GM12878 (cell line): ENCODE data around the gene MYOM3. TPM values are rescaled to one million over a fixed set of nuclear protein-coding genes. Genes with fewer than 3 reads are reported as not detected.

Experiments
- ATAC-seq: fragments of 200-7000 bp; cut with Tn5 transposase; 3 replicates; pipeline ENCODE4 v1.9.1; 2020; ENCODE audit warnings: mild to moderate bottlenecking, moderate library complexity
- BruUV-seq: library from RNA; stranded (reverse); fragments of 400-500 nt; replicated peaks from 2 replicates; lab custom pipeline; 2021; lab: Mats Ljungman, UMichigan
- CTCF ChIA-PET: fragments of 300-600 bp; sonication (Branson Sonifier 250); formaldehyde crosslinking; extraction: SDS; loops from one replicate; lab custom pipeline; 2021; ENCODE audit warnings: inconsistent platforms; lab: Yijun Ruan, JAX
- POLR2A ChIA-PET: fragments of 350-600 bp; formaldehyde crosslinking; extraction: SDS; loops from one replicate; lab custom pipeline; 2021; ENCODE audit warnings: inconsistent platforms; lab: Charles Lee
- RAD21 ChIA-PET: fragments of 300-600 bp; sonication (Branson Sonifier 250); formaldehyde crosslinking; loops from one replicate; lab custom pipeline; 2023; ENCODE audit warnings: antibody characterized with exemption; ENCODE audit not compliant: unreplicated experiment; lab: Charles Lee
- SMC1A ChIA-PET: fragments of 300-600 bp; sonication (Branson Sonifier 250); formaldehyde crosslinking; loops from one replicate; lab custom pipeline; 2023; ENCODE audit not compliant: unreplicated experiment, uncharacterized antibody; lab: Charles Lee
- DNase-seq: peaks from one replicate; pipeline ENCODE4 v3.0.0-alpha.2; 2011; ENCODE audit warnings: low read depth, low spot score
- FAIRE-seq: peaks from 3 replicates; lab custom pipeline; 2011; peaks lifted over from hg19 to GRCh38; lab: Jason Lieb, UNC
- H2AFZ ChIP-seq: 2 replicates; pipeline ENCODE4 v1.6.0; 2011; ENCODE audit warnings: low read depth, low read length, control low read depth; ENCODE audit not compliant: control insufficient read depth
- H3K27ac ChIP-seq: 2 replicates; pipeline ENCODE4 v1.5.1; 2011; ENCODE audit warnings: control low read depth; ENCODE audit not compliant: control insufficient read depth, insufficient read depth
- H3K27me3 ChIP-seq, 2 experiments: replicated peaks in 1 of 2; 2 replicates each; pipeline versions ENCODE4 v1.6.0 to v1.6.1; 2011; ENCODE audit warnings: low read length in 1 of 2; ENCODE audit not compliant: control insufficient read depth in 2 of 2, insufficient read depth in 2 of 2
- H3K36me3 ChIP-seq, 2 experiments: 2 replicates each; pipeline ENCODE4 v1.5.1; 2011; ENCODE audit warnings: low read length in 1 of 2; ENCODE audit not compliant: control insufficient read depth in 2 of 2, insufficient read depth in 2 of 2
- H3K4me1 ChIP-seq: 2 replicates; pipeline ENCODE4 v1.6.1; 2011; ENCODE audit warnings: mild to moderate bottlenecking, low read length, moderate library complexity, mixed read lengths; ENCODE audit not compliant: control insufficient read depth, insufficient read depth
- H3K4me2 ChIP-seq: 2 replicates; pipeline ENCODE4 v1.6.0; 2011; ENCODE audit warnings: control low read depth; ENCODE audit not compliant: control insufficient read depth, insufficient read depth
- H3K4me3 ChIP-seq: fragments of 200-600 bp; sonication (generic); 2 replicates; pipeline ENCODE4 v1.5.1; 2016
- H3K79me2 ChIP-seq: 2 replicates; pipeline ENCODE4 v1.6.0; 2011; ENCODE audit warnings: low read length; ENCODE audit not compliant: control insufficient read depth, insufficient read depth
- H3K9ac ChIP-seq: 2 replicates; pipeline ENCODE4 v1.8.0; 2011; ENCODE audit warnings: low read length, control low read depth, mixed read lengths; ENCODE audit not compliant: control insufficient read depth, insufficient read depth
- H3K9me3 ChIP-seq: replicated peaks from 3 replicates; pipeline ENCODE4 v1.5.1; 2011; ENCODE audit warnings: mild to moderate bottlenecking, low read length; ENCODE audit not compliant: control insufficient read depth, insufficient read depth
- H4K20me1 ChIP-seq: 2 replicates; pipeline ENCODE4 v1.6.0; 2011; ENCODE audit not compliant: control insufficient read depth, insufficient read depth
- CHD1 ChIP-seq: IDR thresholded peaks from 2 replicates; pipeline ENCODE4 v1.6.1; 2012; ENCODE audit warnings: low read depth, low read length, improper control_type of control experiment
- CUX1 ChIP-seq: IDR thresholded peaks from 2 replicates; pipeline ENCODE4 v1.6.1; 2012; ENCODE audit warnings: improper control_type of control experiment, low read depth, low read length; ENCODE audit not compliant: insufficient replicate concordance
- ELK1 ChIP-seq: IDR thresholded peaks from 2 replicates; pipeline ENCODE4 v1.6.1; 2012; ENCODE audit warnings: low read depth, low read length, improper control_type of control experiment
- EP300 ChIP-seq, 2 experiments: fragments of 150-350 bp in 1 of 2; IDR thresholded peaks; 2 replicates each; pipeline ENCODE4 v1.6.1; 2011 to 2012; ENCODE audit warnings: low read depth in 2 of 2, low read length in 2 of 2, borderline replicate concordance in 1 of 2, improper control_type of control experiment in 1 of 2, inconsistent platforms in 1 of 2; ENCODE audit not compliant: control insufficient read depth in 1 of 2
- EZH2 ChIP-seq: IDR thresholded peaks from 2 replicates; pipeline ENCODE4 v1.6.1; 2012; ENCODE audit warnings: low read depth, mild to moderate bottlenecking, control low read depth, inconsistent platforms, low read length, borderline replicate concordance; ENCODE audit not compliant: control insufficient read depth
- JUNB ChIP-seq: IDR thresholded peaks from 2 replicates; pipeline ENCODE4 v1.6.1; 2016; ENCODE audit warnings: antibody characterized with exemption, mild to moderate bottlenecking
- LARP7 ChIP-seq: fragments of 450-650 bp; IDR thresholded peaks from 2 replicates; pipeline ENCODE4 v1.6.1; 2017; ENCODE audit warnings: mild to moderate bottlenecking
- NR2C2 ChIP-seq: IDR thresholded peaks from 2 replicates; pipeline ENCODE4 v1.6.1; 2011; ENCODE audit warnings: borderline replicate concordance, low read depth; ENCODE audit not compliant: control insufficient read depth, insufficient read length
- PAX8 ChIP-seq: fragments of 450-650 bp; IDR thresholded peaks from 2 replicates; pipeline ENCODE4 v1.6.1; 2017; ENCODE audit warnings: mild to moderate bottlenecking, moderate library complexity
- SMAD1 ChIP-seq: fragments of 450-650 bp; IDR thresholded peaks from 2 replicates; pipeline ENCODE4 v1.6.1; 2018; ENCODE audit warnings: mild to moderate bottlenecking, low read depth; ENCODE audit not compliant: partially characterized antibody
- STAT3 ChIP-seq: IDR thresholded peaks from 2 replicates; pipeline ENCODE4 v1.6.1; 2011; ENCODE audit warnings: low read depth, low read length, improper control_type of control experiment
- SUPT20H ChIP-seq: IDR thresholded peaks from 2 replicates; pipeline ENCODE4 v1.6.1; 2011; ENCODE audit warnings: low read depth, mild to moderate bottlenecking, low read length, moderate library complexity, borderline replicate concordance; ENCODE audit not compliant: control insufficient read depth
- USF1 ChIP-seq: IDR thresholded peaks from 2 replicates; pipeline ENCODE4 v1.6.1; 2011; ENCODE audit warnings: borderline replicate concordance, low read depth, mild to moderate bottlenecking, moderate library complexity, mixed read lengths, low read length; ENCODE audit not compliant: insufficient read depth; ENCODE audit errors: extremely low read length
- ZNF622 ChIP-seq: fragments of 450-650 bp; IDR thresholded peaks from 2 replicates; pipeline ENCODE4 v1.6.1; 2017; ENCODE audit warnings: mild to moderate bottlenecking, inconsistent platforms
- WGBS: methylation state at CpG from one replicate; pipeline ENCODE4 v1.1.6; 2016; ENCODE audit warnings: low lambda C conversion rate; ENCODE audit not compliant: insufficient replicate concordance, insufficient coverage; ENCODE audit errors: missing lambda C conversion rate; 5-methylcytosine and 5-hydroxymethylcytosine counted together
- in situ Hi-C: fragments of 300-500 bp; cut with MboI; formaldehyde crosslinking; loops from 9 replicates; pipeline ENCODE4 v1.14.3; 2018; ENCODE audit warnings: mixed read lengths
- intact Hi-C: fragments of 100-400 bp; cut with micrococcal nuclease; formaldehyde crosslinking; loops from one replicate; pipeline ENCODE4 v1.14.2; 2022; ENCODE audit not compliant: unreplicated experiment
- polyA plus RNA-seq, 11 experiments: library from polyadenylated mRNA; depleted of rRNA in 4 of 11; unstranded in 6 of 11; stranded (reverse) in 5 of 11; fragments of >200 nt; fragmentation: Nextera tagmentation in 4 of 11; fragmentation: Illumina TruSeq in 1 of 11; extraction: Ambion mirVana in 4 of 11; extraction: Trizol in 1 of 11; gene quantifications; 1 replicate in 1 of 11; 2 replicates in 10 of 11; pipeline versions ENCODE4 v1.2.1 to v1.2.3, GENCODE V29; 2011 to 2016; ENCODE audit warnings: inconsistent platforms in 2 of 11, missing spikeins in 2 of 11, low read depth in 1 of 11
- total RNA-seq, 4 experiments: library from RNA; depleted of rRNA in 3 of 4; stranded (reverse); fragments of >200 nt in 3 of 4; fragmentation: Illumina TruSeq in 1 of 4; extraction: Trizol in 1 of 4; gene quantifications; 2 replicates each; pipeline versions ENCODE4 v1.2.1 to v1.2.3, GENCODE V29; 2013 to 2021

The MYOM3 gene
- total and polyA plus RNA-seq, 10 of the 15 experiments (the other 5 are each of a cell fraction or from before 2014, with no cell fraction given) = 0.06 TPM; not detected in 9

- DNase-seq (no peak), FAIRE-seq (no peak), ATAC-seq (no peak)
- in situ Hi-C loops (no loop called here), intact Hi-C loops (no loop called here)
- no peak within 1 kb of the TSS for H3K4me3 ChIP-seq
- H3K4me2 ChIP-seq = no peak within 1 kb of the TSS
- no peaks in the 10 kb centered on the region for H4K20me1 ChIP-seq
- BruUV-seq = no TSS peak
- CTCF ChIA-PET = interaction anchor here (1.7 kb wide), 1 partner anchor 59 kb away, joined by 5 read pairs; no protein-coding TSS in a partner anchor
- SMC1A ChIA-PET = no interaction called here
- H3K4me1 ChIP-seq = no peaks in the 10 kb centered on the region
- RAD21 ChIA-PET = interaction anchor here (2.1 kb wide), 1 partner anchor 249 kb away, joined by 7 read pairs; no protein-coding TSS in a partner anchor
- H3K27me3 ChIP-seq = peaks cover 2 to 9% of the 10 kb centered on the region in 2 experiments; a peak in 2 of 4 replicates
- H3K9me3 ChIP-seq = no peaks in the 10 kb centered on the region
- WGBS = 40% methylated on average over 21 of the region's 22 CpGs
- H3K27ac ChIP-seq = no peak within 1 kb of the TSS
- POLR2A ChIA-PET = no interaction called here
- no peak within 1 kb of the TSS for H2AFZ ChIP-seq
- no peaks in the 10 kb centered on the region for H3K36me3 ChIP-seq
- no peak within 1 kb of the TSS for H3K9ac ChIP-seq
- H3K79me2 ChIP-seq = no peaks in the 10 kb centered on the region
- no peak for TF ChIP-seq STAT3
- TF ChIP-seq CUX1 = no peak
- TF ChIP-seq SUPT20H = no peak
- TF ChIP-seq PAX8 = no peak
- no peak for TF ChIP-seq CHD1
- no peak for TF ChIP-seq ELK1
- TF ChIP-seq LARP7 = no peak
- no peak for TF ChIP-seq SMAD1
- TF ChIP-seq NR2C2 = no peak
- no peak for TF ChIP-seq ZNF622
- no peak for TF ChIP-seq EZH2
- no peak for TF ChIP-seq JUNB
- TF ChIP-seq USF1 = no peak
- no peak for TF ChIP-seq EP300 (IDR thresholded peaks at IDR 0.05; ENCODE audit: borderline replicate concordance in 1 of 2, control insufficient read depth in 1 of 2, low read depth in 2 of 2, low read length in 2 of 2)
Measured at GRCh38 chr1:24142546-24143534, 30.9 kb upstream of the MYOM3 start, which contains the start of gene IL22RA1. TSS of gene IL22RA1 (minus strand) at chr1:24143140. CDS start at chr1:24143082, 58 bp downstream.
